ENCODE results near the gene TRIM52. TPM values are rescaled to one million over a fixed set of nuclear protein-coding genes. Genes with fewer than 3 reads are reported as not detected.

Gene TRIM52
- total and polyA plus RNA-seq, 2 of the 13 experiments (the other 11 are each of a cell fraction or from before 2014, with no cell fraction given), result 7.2 to 11.6 TPM

DNA sequence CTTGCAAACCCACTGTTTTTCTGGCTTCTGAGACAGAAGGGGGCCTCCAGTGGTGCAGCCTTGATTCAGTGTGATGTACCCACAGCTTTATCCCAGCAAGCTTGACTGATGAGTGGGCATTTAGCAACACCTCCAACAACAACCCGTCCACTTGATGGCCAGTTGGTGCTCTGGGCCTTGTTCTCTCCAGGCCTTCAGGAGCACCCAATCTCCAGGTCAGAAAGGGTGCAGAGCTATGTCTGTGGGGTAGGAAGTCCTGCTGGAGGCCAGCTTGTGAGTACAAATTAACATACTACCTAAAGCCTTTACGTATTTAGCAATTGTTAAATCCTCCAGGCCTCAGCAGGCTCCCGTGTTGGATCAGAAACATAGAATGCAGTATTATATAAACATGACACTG is 10.1 kb upstream of the TRIM52 start:
- no peak for FAIRE-seq
- WGBS (ENCODE audit: low lambda C conversion rate), result 48% methylated on average over 2 of the region's 3 CpGs

More for the DNA sequence above, 10.1 kb upstream of the TRIM52 start:
- Histone ChIP-seq H3K27ac (ENCODE audit: extremely low read length, insufficient read depth, low read length) (no peak overlapping the region), H3K27me3 (ENCODE audit: control insufficient read depth in 1 of 2, insufficient read depth in 2 of 2, low read length in 2 of 2) (no peaks in the 10 kb centered on the region), H3K4me2 (ENCODE audit: low read depth, low read length) (no peak overlapping the region), H3K79me2 (ENCODE audit: insufficient read depth, low read length) (no peaks in the 10 kb centered on the region), H2AFZ (ENCODE audit: low read length) (no peak overlapping the region), H3K4me3 (replicated peaks in 1 of 3; ENCODE audit: insufficient read depth in 1 of 3, low read depth in 2 of 3, low read length in 3 of 3) (no peak overlapping the region), H3K4me1 (ENCODE audit: insufficient read depth, low read length) (peaks cover 15% of the 10 kb centered on the region), H4K20me1 (ENCODE audit: insufficient read depth, low read length) (no peaks in the 10 kb centered on the region), H3K9me3 (ENCODE audit: low read length) (no peaks in the 10 kb centered on the region), H3K36me3 (replicated peaks in 1 of 2; ENCODE audit: control insufficient read depth in 1 of 2, insufficient read depth in 2 of 2, low read length in 2 of 2) (no peaks in the 10 kb centered on the region), H3K9ac (ENCODE audit: insufficient read depth, low read depth, low read length) (no peak overlapping the region)
- CTCF ChIA-PET (ENCODE audit: low intra/inter-chr PET ratio, low total read pairs), result no interaction called here
- no peak for DNase-seq (ENCODE audit: low spot score)
- no peak for ATAC-seq
- TF ChIP-seq ZNF337 (CRISPR knock-in tag; IDR thresholded peaks at IDR 0.05; ENCODE audit: borderline replicate concordance, low read depth), result no peak
- TF ChIP-seq, protein P1, sequence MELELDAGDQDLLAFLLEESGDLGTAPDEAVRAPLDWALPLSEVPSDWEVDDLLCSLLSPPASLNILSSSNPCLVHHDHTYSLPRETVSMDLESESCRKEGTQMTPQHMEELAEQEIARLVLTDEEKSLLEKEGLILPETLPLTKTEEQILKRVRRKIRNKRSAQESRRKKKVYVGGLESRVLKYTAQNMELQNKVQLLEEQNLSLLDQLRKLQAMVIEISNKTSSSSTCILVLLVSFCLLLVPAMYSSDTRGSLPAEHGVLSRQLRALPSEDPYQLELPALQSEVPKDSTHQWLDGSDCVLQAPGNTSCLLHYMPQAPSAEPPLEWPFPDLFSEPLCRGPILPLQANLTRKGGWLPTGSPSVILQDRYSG (CRISPR knock-in tag; IDR thresholded peaks at IDR 0.05), result no peak
- TF ChIP-seq TIGD3 (CRISPR knock-in tag; IDR thresholded peaks at IDR 0.05; ENCODE audit: borderline replicate concordance), result no peak
- TF ChIP-seq NR1H2 (CRISPR knock-in tag; IDR thresholded peaks at IDR 0.05; ENCODE audit: borderline replicate concordance, low read depth), result no peak
- no peak for TF ChIP-seq NFIC (IDR thresholded peaks at IDR 0.05; ENCODE audit: low read length)
- TF ChIP-seq SRSF1 (optimal IDR thresholded peaks at IDR 0.05; ENCODE audit: low read depth, low read length), result no peak
- TF ChIP-seq, protein P2, sequence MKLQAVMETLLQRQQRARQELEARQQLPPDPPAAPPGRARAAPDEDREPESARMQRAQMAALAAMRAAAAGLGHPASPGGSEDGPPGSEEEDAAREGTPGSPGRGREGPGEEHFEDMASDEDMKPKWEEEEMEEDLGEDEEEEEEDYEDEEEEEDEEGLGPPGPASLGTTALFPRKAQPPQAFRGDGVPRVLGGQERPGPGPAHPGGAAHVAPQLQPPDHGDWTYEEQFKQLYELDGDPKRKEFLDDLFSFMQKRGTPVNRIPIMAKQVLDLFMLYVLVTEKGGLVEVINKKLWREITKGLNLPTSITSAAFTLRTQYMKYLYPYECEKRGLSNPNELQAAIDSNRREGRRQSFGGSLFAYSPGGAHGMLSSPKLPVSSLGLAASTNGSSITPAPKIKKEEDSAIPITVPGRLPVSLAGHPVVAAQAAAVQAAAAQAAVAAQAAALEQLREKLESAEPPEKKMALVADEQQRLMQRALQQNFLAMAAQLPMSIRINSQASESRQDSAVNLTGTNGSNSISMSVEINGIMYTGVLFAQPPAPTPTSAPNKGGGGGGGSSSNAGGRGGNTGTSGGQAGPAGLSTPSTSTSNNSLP (IDR thresholded peaks at IDR 0.05; ENCODE audit: low read depth, low read length), result no peak
- TF ChIP-seq SATB2 (CRISPR knock-in tag; IDR thresholded peaks at IDR 0.05), result no peak
- no peak for TF ChIP-seq ZSCAN30 (CRISPR knock-in tag; IDR thresholded peaks at IDR 0.05)
- no peak for TF ChIP-seq CENPT (CRISPR knock-in tag; IDR thresholded peaks at IDR 0.05; ENCODE audit: low read depth)
- no peak for TF ChIP-seq ZNF761 (CRISPR knock-in tag; conservative IDR thresholded peaks at IDR 0.05)
- no peak for TF ChIP-seq RXRA (CRISPR knock-in tag; IDR thresholded peaks at IDR 0.05)
- TF ChIP-seq ETV5 (CRISPR knock-in tag; IDR thresholded peaks at IDR 0.05; ENCODE audit: borderline replicate concordance), result no peak
- no peak for TF ChIP-seq CTCF (CRISPR knock-in tag; IDR thresholded peaks at IDR 0.05)
- TF ChIP-seq, protein P3, sequence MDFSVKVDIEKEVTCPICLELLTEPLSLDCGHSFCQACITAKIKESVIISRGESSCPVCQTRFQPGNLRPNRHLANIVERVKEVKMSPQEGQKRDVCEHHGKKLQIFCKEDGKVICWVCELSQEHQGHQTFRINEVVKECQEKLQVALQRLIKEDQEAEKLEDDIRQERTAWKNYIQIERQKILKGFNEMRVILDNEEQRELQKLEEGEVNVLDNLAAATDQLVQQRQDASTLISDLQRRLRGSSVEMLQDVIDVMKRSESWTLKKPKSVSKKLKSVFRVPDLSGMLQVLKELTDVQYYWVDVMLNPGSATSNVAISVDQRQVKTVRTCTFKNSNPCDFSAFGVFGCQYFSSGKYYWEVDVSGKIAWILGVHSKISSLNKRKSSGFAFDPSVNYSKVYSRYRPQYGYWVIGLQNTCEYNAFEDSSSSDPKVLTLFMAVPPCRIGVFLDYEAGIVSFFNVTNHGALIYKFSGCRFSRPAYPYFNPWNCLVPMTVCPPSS (IDR thresholded peaks at IDR 0.05), result no peak
- TF ChIP-seq ZNF34 (CRISPR knock-in tag; IDR thresholded peaks at IDR 0.05; ENCODE audit: borderline replicate concordance), result no peak
- in situ Hi-C loops (cut with HindIII; ENCODE audit: extremely low pct_ligation_motif_present, low pct_unique_long_range_greater_than_20kb) (no loop called here), intact Hi-C loops (cut with micrococcal nuclease; ENCODE audit: unreplicated experiment) (no loop called here)
- BruUV-seq (replicated peaks), result no TSS peak
- POLR2A ChIA-PET, result interaction anchor here (1.3 to 1.7 kb wide), 2 partner anchors 9 to 11 kb away, joined by 4 to 6 read pairs; partner anchors contain the start of gene TRIM52

Data from HepG2 (cell line).